HG03565 (cell line): Measurements from ENCODE around the gene TCTN2.

ENCODE experiments used
- ATAC-seq: cut with Tn5 transposase; IDR thresholded peaks from one replicate; pipeline ENCODE4 v1.9.1; 2021; ENCODE audit warnings: mild to moderate bottlenecking, moderate library complexity; ENCODE audit not compliant: unreplicated experiment

TCTN2 gene

DNA sequence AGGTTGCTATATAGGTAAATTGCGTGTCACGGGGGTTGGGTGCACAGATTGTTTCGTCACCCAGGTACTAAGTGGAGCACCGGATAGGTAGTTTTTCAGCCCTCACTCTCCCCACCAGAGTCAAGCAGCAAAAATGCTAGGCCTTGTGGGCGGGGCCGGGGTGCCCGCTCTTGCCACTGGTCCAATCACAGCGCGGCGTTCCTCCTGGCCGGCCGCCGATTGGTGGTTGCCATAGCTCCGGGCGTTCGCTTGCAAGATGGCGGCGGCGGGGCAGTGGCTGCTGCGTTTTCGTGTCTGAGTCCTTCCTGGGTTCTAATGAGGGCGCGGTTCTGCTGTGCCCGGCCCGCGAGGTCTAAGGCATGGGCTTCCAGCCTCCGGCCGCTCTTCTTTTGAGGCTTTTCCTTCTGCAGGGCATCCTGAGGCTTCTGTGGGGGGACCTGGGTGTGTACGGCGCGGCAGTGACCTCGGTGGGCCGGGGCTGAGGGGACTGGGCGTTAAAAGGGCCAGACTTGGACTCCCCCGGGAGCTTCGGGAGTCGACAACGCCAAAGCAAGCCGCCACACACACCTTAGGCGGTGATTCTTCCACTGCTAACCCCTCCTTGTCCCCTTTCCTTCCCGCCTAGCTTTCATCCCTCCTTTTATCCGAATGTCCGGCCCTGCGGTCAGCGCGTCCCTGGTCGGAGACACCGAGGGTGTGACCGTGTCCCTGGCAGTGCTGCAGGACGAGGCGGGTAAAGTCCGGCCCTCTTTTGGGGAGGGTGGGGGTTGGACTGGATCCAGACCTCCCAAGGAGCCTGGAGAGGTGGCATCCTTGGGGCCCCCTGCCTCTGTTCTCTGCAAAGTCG is at the start of gene TCTN2:
TCTN2 (plus strand) TSS at position 232 of the 847 bp plus-strand sequence; CDS start at position 360, 128 bp downstream.
- ATAC-seq, result peak; percentile 96

DNA sequence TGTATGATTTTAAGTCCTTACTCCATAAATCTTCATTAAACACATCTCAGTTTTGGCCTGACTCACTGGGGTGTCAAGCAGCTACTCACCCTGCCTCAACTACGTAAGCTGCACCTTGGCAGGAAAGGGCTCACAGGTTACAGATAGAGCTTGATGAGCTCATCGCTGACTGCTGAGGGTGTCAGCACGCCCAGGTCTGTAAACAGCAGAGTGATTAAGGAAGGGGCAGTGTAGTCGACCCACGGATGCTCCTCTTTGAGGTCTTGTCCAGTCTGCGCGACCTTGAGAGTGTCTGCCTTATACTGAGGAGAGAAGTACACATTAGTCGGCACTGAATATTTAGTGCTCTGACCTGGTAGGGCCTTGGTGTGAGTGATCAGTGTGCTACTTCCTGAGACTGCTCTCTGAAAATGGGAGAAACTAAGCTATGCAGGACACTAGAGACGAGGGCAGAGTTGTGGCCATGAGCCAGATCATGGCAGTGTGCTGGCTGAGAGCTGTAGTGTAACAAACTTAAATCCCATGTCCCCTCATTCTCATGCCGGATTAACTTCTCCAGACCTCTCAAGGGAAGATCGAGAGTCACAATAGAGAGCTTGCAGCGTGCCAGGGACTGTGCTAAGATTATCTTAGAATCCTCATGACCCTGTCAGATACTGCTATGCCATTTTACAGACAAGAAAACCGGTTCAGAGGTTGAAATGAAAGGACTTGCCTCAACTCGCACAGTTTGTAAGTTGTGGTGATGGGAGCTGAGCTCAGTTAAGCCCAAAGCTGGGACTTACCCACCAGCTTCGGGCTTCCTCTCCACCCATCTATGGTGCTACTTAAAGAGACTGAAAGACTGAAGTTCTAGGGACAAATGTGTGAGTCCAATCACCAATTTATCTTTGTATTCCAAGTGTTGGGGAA is 49.0 kb upstream of the TCTN2 start:
- no peak for ATAC-seq

DNA sequence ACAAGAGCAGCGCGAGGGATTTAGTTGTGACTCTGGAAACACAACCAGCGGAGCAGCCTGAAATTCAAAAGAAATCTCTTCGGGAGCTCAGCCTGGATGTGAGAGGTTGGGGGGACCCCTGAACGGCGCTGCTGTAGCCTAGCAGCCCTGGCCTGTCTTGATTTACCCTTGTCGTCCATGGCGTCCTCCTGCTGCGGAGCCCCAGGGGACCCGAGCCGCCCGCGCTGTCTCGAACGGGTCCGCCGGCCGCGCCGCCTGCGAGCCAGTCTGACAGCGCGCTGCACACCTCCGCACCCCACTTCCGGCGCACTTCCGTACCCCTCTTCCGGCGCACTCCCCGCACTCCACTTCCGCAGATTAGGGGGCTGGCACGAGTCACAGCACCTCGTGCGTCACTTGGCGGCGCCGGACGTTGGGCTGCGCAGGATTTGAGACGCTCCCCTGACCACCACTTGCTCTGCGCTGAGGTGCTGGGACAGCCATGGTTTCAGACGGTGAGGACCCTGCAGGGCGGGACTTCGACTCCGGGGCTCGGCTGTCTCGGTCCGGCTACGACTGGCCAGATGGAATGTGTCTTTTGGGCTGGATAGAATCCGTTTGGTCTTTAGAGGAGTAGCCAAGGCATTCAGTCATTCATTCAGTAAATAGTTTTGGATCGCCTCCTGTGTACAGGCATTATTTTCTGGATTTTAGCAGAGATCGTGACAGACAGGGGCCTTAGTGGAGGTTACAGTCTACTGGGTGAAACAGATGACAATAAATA is 37.4 kb upstream of the TCTN2 start, which contains the start of the genes EIF2B1 and GTF2H3:
EIF2B1 (minus strand) TSS at position 308 of the 763 bp plus-strand sequence; CDS start at position 179, 129 bp downstream.
GTF2H3 (plus strand) TSS at position 451 of the 763 bp plus-strand sequence; CDS start at position 482, 31 bp downstream.
- peak; percentile 90 for ATAC-seq

DNA sequence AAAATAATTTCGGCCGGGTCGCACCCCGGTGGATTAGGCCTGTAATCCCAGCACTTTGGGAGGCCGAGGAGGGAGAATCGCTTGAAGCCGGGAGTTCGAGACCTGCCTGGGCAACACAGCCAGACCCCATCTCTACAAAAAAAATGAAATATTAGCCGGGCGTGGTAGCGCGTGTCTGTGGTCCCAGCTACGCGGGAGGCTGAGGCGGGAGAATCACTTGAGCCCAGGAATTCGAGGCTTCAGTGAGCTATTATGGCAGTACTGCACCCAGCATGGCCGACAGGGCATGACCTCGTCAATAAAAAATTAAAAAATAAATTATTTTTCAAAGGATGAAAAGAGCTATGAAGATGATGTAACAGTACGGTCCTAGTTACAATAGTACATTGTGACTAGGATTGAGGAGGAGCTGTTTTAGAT is 36.8 kb upstream of the TCTN2 start:
- ATAC-seq, result no peak

DNA sequence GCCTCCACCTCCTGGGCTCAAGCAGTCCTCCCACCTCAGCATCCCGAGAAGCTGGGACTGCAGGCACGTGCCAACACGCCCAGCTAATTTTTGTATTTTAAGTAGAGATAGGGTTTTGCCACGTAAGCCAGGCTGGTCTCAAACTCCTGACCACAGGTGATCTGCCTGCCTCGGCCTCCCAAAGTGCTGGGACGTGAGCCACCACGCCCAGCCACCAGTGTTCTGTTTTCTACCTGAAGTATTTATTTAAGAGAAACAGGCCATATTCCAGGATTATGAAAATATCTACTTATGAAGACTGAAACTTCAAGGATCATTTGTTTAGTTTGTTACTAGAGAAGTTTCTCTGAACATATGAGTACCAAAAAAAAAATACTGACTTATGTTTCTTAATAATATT is 27.0 kb upstream of the TCTN2 start:
- ATAC-seq, result no peak

DNA sequence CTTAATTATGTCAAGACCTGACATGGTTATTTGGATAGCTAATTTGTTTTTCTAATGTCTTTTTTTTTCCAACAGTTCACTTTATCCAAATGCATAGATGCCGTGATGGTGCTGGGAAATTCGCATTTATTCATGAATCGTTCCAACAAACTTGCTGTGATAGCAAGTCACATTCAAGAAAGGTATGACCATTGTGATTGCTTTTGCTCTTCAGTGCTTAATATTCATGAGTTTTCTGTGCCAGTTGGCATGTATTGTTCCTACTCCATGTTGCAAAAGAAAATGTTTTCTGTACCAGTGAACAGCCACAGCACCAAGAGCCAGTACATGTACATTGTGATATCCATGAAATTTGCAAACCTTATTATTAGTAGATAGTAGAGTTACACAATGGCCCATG is 25.5 kb upstream of the TCTN2 start:
- no peak for ATAC-seq

DNA sequence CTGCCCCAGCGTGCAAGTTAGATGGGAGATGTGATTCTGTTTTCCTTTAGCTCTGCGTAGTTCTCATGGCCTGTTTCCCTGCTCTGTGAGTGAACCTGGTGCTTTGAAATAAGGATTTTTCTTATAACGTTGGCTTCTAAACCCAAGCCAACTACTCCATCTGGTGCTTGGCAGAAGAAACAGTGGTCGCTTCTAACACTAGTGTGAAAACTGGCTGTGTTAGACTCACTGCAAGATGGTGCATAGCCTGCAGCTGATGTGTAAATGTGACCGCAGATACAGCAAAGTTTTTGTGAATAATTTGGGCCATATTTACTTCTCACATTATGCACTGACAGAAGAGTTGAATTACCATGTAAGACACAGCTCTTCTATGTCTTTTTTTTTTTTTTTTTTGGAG is 25.0 kb upstream of the TCTN2 start:
- ATAC-seq, result no peak

DNA sequence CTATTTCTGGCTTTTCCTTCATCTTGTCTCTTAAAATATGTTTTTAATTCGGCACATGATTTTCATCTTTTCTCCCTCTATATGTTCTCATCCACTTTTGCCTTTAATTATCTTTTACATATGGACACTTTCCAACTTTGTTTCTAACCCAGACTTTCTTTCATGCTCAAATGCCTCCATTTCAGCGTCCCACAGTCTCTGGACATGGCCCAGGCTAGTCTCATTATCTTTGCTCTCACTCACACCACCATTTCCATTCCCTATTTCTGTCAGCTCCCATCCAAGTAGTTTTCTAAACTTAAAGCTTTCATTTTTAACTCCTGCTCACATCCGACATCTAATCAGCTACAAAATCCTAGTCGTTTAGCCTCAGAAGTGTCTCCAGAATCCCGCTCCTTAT is 22.5 kb upstream of the TCTN2 start:
- ATAC-seq, result no peak

DNA sequence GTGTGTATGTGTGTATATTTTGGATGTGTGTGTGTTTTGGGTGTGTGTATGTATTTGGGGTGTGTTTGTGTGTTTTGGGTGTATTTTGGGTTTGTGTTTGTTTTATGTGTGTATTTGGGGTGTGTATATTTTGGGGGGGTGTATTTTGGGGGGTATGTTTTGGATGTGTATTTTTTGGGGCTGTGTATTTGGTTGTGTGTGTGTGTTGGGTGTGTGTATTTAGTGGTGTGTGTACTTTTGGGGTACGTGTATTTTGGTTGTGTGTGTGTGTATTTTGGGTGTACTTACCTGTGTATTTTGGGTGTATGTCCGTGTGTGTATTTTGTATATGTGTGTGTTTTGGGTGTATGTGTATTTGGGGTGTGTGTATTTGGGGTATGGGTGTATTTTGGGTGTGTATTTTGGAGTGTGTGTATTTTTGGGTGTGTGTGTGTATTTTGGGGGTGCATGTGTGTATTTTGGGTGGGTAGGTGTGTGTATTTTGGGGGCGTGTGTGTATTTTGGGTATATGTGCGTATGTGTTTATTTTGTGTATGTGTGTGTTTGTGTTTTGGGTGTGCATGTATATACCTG is 16.7 kb upstream of the TCTN2 start:
- ATAC-seq, result no peak

DNA sequence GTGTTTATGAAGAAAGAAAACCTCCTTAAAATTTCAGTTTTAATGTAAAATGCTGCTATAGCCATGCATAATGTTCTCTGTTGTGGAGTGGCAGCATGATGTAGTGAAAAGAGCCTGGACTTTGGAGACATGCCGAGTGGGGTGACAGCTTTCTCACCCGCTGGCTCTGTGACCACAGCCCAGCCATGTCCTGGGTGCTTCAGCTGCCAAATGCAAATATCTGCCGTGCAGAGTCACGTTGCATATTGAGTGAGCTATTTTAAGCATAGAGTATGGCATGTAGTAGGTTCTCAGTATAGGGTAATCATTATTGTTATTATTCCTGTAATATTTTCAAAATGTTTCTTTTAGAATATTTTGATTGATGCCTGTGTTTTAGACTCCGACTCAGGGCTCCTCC is 15.5 kb upstream of the TCTN2 start:
- ATAC-seq, result peak; percentile 85

DNA sequence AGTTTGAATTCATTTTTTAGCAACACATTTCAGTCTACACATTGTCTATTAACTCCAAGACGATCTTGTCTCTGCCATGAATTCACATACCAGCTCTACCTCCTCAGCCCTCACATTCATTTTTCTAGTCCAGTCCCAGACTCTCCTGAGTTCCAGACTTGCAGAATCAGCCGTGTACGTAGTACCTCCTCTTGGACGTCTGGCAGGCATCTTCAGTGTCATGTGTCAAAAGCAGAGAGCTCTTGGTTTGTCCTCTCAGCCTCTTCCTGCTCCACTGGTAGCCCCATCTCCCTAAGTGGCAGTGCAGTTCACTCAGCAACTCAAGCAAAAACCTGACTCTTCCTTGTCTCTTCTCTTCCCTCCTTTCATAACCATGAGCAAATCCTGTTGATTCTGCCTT is 14.5 kb upstream of the TCTN2 start:
- no peak for ATAC-seq

DNA sequence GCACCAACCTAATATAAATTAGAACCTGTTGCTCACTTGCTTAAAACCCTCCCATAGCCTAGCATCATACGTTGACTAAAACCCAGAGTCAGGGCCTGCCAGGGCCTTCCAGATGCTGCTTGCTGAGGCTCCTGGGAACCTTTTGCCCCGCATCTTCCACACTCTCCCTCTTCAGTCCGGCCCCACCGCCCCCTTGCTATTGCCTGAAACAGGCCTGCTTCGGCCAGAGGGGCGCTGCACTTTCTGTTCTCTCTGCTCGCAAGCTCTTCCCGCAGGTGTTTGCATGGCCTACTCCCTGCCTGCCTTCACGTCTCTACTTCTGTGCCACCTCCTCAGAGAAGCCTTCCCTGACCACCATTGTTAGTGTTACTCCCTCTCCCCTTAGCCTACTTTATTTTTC is 13.7 kb upstream of the TCTN2 start:
- ATAC-seq, result no peak

DNA sequence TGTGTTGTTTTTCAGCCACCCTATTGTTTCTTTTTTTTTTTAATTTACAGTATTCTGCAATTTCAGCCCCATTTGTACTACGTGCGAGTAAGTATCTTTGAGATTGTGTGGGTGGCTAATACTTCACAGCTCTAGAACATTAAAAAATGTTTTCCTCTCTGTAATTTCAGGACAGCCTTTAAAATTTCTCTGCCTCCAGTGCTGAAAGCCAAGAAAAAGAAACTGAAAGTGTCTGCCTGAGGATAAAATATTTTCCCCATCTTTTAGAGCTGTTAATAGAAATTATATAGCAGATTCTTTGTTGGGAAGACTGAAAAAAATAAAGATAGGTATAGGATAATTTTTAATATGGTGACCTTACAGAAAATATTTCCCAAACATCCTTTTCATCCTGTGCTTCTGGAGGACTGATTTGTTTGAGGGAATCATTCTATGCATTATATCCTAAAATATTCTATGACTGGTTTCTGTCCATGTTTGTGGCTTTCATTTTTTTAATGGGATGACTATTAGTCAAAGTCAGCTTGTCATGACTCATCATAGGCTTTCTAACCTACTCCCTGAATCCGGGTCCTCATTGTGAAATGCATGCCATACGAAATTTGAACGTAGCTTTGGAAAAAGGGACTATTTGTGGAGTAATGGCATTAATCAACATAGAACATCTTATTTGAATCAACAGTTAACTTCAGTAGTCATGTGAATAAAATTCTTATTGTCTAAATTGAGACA is 10.8 kb upstream of the TCTN2 start:
- ATAC-seq, result no peak

DNA sequence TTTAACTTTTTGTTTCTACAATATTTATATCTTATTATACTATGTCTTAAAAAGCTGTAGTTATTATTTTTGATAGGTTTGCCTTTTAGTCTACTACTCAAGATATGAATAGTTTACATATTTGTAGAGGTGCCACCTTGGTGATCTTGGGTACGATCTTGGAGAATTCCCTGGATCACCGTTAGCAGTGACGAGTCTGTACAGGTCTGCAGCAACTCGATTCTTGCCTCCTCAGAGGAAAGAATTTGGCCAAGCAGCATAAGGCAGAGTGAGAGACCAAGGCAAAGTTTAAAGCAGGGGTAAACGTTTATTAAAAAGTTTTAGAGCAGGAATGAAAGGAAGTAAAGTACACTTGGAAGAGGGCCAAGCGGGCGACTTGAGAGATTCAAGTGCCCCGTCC is 3.1 kb upstream of the TCTN2 start:
- no peak for ATAC-seq

DNA sequence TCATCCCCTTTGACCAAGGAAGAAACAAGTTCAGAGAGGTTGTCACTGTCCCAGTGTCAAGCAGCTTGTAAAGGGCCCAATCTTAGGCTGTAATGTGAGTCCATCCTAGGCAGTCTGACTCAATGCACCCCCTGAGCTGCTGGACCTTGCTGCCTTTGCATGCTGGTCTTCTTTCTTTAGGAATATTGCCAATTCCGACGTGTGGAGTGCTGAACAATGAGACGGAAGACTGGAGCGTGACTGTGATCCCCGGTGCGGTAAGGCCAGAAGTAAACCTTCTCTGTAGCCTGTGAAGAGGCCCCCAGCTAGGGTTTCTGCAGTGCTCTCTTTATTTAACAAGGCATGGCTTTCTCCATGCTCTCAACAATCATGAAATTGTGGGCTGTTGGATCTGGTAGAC is 963 bp downstream of the TCTN2 start:
- ATAC-seq, result no peak

DNA sequence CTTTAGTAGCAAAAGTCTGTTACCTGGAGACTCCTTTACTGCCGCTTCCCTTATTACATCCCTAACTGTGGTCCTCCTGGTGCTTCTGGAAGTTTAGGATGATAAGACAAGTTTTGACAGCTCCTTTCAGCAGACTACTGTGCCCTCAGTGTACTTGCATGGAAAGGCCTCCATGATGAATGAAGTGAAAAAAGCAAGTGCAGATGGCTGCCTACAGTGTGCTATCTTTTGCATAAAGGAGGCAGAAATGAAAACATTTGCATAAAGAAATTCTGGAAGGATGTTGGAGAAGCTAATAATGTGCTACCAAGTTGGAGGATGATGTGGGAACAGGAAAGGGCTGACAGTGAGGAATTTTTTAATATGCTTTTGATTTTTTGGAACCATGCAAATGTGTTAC is 4.5 kb downstream of the TCTN2 start:
- ATAC-seq, result no peak

DNA sequence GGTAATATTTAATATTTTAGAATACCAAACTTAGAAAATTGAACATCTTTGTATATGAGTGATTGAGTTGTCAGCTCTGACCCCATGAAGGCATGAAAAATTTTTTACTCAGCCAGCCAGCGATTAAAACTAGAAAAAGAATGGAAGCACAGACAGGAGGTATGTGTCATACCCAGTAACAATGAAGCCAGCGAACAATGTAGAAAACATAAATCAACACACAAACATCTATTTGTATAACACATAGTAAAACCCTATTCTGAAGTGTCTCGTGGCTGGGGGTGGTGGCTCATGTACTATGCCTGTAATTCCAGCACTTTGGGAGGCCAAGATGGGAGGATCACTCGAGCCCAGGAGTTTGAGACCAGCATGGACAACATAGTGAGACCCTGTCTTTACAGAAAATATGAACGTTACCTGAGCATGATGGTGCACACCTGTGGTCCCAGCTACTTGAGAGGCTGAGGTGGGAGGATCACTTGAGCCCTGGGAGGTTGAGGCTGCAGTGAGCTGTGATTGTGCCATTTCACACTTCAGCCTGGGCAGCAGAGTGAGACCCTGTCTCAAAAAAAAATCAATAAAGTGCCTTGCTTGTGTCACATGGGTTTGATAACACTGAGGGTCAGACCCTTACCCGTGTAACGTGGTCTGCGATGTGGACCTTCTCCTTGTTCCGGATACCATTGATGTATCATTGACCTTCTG is 5.9 kb downstream of the TCTN2 start:
- ATAC-seq, result no peak

DNA sequence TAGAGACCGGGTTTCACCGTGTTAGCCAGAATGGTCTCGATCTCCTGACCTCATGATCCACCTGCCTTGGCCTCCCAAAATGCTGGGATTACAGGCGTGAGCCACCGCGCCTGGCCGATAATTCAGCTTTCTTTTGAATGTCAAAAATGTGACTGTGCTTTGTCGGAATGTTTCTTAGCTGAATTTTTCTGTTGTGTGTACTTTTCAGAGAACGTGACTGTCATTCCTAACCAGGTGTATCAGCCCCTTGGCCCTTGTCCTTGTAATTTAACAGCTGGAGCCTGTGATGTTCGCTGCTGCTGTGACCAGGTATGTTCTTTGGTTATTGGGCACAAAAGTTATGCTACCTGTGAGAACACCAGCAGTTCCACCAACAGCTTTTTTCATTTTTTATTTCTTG is 8.1 kb downstream of the TCTN2 start:
- ATAC-seq, result no peak

DNA sequence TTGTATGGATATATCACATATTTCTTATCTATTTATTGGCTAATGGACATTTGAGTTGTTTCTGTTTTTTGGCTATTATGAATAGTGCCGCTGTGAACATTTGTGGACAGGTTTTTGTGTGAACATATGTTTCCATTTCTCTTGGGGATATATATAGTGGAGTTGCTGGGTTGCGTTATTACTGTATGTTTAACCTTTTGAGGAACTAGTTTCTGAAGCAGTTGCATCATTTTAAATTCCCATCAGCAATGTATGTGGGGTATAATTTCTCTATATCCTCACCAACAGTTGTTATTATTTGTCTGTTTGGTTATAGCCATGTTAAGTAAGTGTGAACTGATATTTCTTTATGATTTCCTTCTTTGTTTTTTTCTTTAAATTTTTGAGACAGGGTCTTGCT is 10.7 kb downstream of the TCTN2 start:
- no peak for ATAC-seq
